ENCODE results near the gene DRG2. TPM values are rescaled to one million over a fixed set of nuclear protein-coding genes. Genes with fewer than 3 reads are reported as not detected.

Gene DRG2
- total and polyA plus RNA-seq, 7 experiments from 2014 or later: 37.7 to 54.7 (median 46.0) TPM

DNA sequence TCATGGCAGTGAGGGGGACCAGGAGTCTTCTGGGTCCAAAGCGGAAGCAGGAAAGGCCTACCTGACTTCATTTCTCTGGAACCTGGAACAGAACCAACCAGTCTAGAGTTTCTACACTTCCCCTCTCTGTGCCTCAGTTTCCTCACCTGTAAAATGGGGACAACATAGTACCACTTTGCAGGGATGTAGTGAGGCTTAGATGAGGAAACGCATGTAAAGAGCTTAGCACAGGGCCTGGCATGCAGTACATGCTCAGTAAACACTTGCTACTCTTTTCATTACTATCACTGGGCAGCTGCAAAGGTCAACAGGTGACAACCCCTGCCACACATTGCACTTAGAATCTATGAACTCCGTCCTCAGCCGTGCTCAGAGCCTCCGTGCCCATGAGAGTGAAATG lies 45.0 kb downstream of the DRG2 start:
- ATAC-seq (no peak), DNase-seq (no peak)
- H3K4me3 Mint-ChIP-seq: no peak overlapping the region
- CTCF ChIA-PET: no interaction called here
- Histone ChIP-seq H3K9me3 (ENCODE audit: control insufficient read depth in 2 of 3, low read length in 3 of 3) (no peaks in the 10 kb centered on the region), H3K4me1 (ENCODE audit: control insufficient read depth in 2 of 2, insufficient read depth in 2 of 2, low read length in 2 of 2) (no peaks in the 10 kb centered on the region), H3K4me3 (ENCODE audit: low read length) (no peak overlapping the region), H3K27me3 (ENCODE audit: control insufficient read depth in 2 of 2, insufficient read depth in 2 of 2, low read length in 2 of 2) (no peaks in the 10 kb centered on the region), H3K27ac (ENCODE audit: low read depth, low read length) (no peak overlapping the region), H3K36me3 (ENCODE audit: control insufficient read depth in 2 of 3, insufficient read depth in 3 of 3, low read length in 3 of 3) (no peaks in the 10 kb centered on the region)
- H3K4me1 Mint-ChIP-seq: no peaks in the 10 kb centered on the region
- intact Hi-C loops (cut with micrococcal nuclease): no loop called here
- POLR2A ChIA-PET: no interaction called here
- H3K27ac Mint-ChIP-seq: no peak overlapping the region
- no peaks in the 10 kb centered on the region for H3K27me3 Mint-ChIP-seq
- H3K36me3 Mint-ChIP-seq: no peaks in the 10 kb centered on the region
- H3K9me3 Mint-ChIP-seq: no peaks in the 10 kb centered on the region

DNA sequence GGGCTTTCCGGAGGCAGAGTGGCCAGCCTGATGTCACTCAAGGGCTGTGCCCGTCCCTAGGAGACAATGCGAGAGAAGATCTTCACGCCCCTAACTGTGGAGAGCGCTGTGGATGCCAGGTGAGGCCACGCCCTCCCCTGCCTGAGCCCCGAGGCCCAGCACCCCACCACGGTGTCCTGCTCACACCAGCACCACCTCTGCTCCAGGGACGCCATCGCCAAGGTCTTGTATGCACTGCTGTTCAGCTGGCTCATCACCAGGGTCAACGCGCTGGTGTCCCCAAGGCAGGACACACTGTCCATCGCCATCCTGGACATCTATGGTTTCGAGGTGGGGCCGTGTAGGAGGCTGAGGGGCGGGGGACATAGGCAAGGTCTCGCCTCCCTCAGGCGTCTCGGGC lies 48.6 kb downstream of the DRG2 start:
- no peak overlapping the region for H3K27ac ChIP-seq (ENCODE audit: low read depth, low read length)
- intact Hi-C loops (cut with micrococcal nuclease): no loop called here
- H3K4me1 ChIP-seq (ENCODE audit: control insufficient read depth in 2 of 2, insufficient read depth in 2 of 2, low read length in 2 of 2): peaks cover 0 to 4% of the 10 kb centered on the region in 2 donors
- H3K27me3 Mint-ChIP-seq: no peaks in the 10 kb centered on the region
- ChIA-PET CTCF (interaction anchor here (0.7 kb wide), 1 partner anchor 766 kb away, joined by 3 read pairs; no protein-coding TSS in a partner anchor), POLR2A (no interaction called here)
- DNase-seq: no peak
- no peak overlapping the region for H3K4me3 Mint-ChIP-seq
- peaks cover 0 to 5% (median 4%) of the 10 kb centered on the region in 7 donors for H3K4me1 Mint-ChIP-seq
- no peaks in the 10 kb centered on the region for H3K36me3 ChIP-seq (ENCODE audit: control insufficient read depth in 2 of 3, insufficient read depth in 3 of 3, low read length in 3 of 3)
- no peaks in the 10 kb centered on the region for H3K27me3 ChIP-seq (ENCODE audit: control insufficient read depth in 2 of 2, insufficient read depth in 2 of 2, low read length in 2 of 2)
- no peaks in the 10 kb centered on the region for H3K36me3 Mint-ChIP-seq
- H3K27ac Mint-ChIP-seq: no peak overlapping the region
- H3K9me3 ChIP-seq (ENCODE audit: control insufficient read depth in 2 of 3, low read length in 3 of 3): no peaks in the 10 kb centered on the region
- ATAC-seq: no peak
- no peak overlapping the region for H3K4me3 ChIP-seq (ENCODE audit: low read length)
- no peaks in the 10 kb centered on the region for H3K9me3 Mint-ChIP-seq

DNA sequence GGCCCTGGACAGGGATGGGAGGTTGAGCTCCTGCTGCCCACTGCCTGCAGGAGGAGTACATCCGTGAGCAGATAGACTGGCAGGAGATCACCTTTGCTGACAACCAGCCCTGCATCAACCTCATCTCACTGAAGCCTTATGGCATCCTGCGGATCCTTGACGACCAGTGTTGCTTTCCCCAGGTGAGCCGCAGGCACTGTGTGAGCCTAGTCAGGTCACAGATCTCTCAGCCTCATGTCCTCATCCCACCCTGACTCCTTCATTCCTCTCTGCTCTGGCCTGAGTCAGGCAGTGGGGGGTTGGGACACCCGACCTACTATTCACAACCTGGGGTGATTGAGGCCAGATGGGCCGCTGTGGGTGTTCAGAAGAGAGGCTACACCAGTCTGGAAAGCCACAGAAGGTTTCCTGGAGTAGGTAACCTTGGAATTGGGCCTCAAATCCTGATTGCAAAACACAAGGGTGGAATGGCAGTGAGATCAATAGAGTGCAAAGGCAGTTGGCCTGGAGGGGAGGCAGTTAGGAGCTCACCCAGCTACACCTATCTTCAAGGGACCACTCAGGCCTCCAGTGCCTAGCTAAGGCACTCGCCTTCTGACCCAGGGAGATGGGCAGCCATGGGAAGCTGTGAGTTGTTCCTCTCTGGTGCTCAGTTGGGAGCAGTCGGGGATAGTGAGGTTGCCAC lies 50.5 kb downstream of the DRG2 start:
- Histone ChIP-seq H3K4me1 (ENCODE audit: control insufficient read depth in 2 of 2, insufficient read depth in 2 of 2, low read length in 2 of 2) (peaks cover 0 to 4% of the 10 kb centered on the region in 2 donors), H3K27me3 (ENCODE audit: control insufficient read depth in 2 of 2, insufficient read depth in 2 of 2, low read length in 2 of 2) (no peaks in the 10 kb centered on the region), H3K36me3 (ENCODE audit: control insufficient read depth in 2 of 3, insufficient read depth in 3 of 3, low read length in 3 of 3) (no peaks in the 10 kb centered on the region), H3K27ac (ENCODE audit: low read depth, low read length) (no peak overlapping the region), H3K9me3 (ENCODE audit: control insufficient read depth in 2 of 3, low read length in 3 of 3) (no peaks in the 10 kb centered on the region), H3K4me3 (ENCODE audit: low read length) (no peak overlapping the region)
- POLR2A ChIA-PET: no interaction called here
- Mint-ChIP-seq H3K27ac (no peak overlapping the region), H3K36me3 (no peaks in the 10 kb centered on the region), H3K9me3 (no peaks in the 10 kb centered on the region), H3K4me1 (peaks cover 0 to 5% (median 4%) of the 10 kb centered on the region in 7 donors), H3K4me3 (no peak overlapping the region), H3K27me3 (no peaks in the 10 kb centered on the region)
- CTCF ChIA-PET: no interaction called here
- ATAC-seq: no peak
- intact Hi-C loops (cut with micrococcal nuclease): no loop called here
- DNase-seq: no peak

GRCh38 chr17:18139092-18139491 lies 51.3 kb downstream of the DRG2 start:
- ChIA-PET POLR2A (no interaction called here), CTCF (no interaction called here)
- peaks cover 0 to 5% (median 4%) of the 10 kb centered on the region in 7 donors for H3K4me1 Mint-ChIP-seq
- H3K36me3 Mint-ChIP-seq: no peaks in the 10 kb centered on the region
- ATAC-seq: no peak
- Histone ChIP-seq H3K27me3 (ENCODE audit: control insufficient read depth in 2 of 2, insufficient read depth in 2 of 2, low read length in 2 of 2) (no peaks in the 10 kb centered on the region), H3K4me1 (ENCODE audit: control insufficient read depth in 2 of 2, insufficient read depth in 2 of 2, low read length in 2 of 2) (peaks cover 0 to 4% of the 10 kb centered on the region in 2 donors), H3K9me3 (ENCODE audit: control insufficient read depth in 2 of 3, low read length in 3 of 3) (no peaks in the 10 kb centered on the region), H3K36me3 (ENCODE audit: control insufficient read depth in 2 of 3, insufficient read depth in 3 of 3, low read length in 3 of 3) (no peaks in the 10 kb centered on the region), H3K27ac (ENCODE audit: low read depth, low read length) (no peak overlapping the region), H3K4me3 (ENCODE audit: low read length) (no peak overlapping the region)
- intact Hi-C loops (cut with micrococcal nuclease): no loop called here
- no peak overlapping the region for H3K27ac Mint-ChIP-seq
- no peak overlapping the region for H3K4me3 Mint-ChIP-seq
- H3K9me3 Mint-ChIP-seq: no peaks in the 10 kb centered on the region
- no peaks in the 10 kb centered on the region for H3K27me3 Mint-ChIP-seq
- DNase-seq: no peak

DNA sequence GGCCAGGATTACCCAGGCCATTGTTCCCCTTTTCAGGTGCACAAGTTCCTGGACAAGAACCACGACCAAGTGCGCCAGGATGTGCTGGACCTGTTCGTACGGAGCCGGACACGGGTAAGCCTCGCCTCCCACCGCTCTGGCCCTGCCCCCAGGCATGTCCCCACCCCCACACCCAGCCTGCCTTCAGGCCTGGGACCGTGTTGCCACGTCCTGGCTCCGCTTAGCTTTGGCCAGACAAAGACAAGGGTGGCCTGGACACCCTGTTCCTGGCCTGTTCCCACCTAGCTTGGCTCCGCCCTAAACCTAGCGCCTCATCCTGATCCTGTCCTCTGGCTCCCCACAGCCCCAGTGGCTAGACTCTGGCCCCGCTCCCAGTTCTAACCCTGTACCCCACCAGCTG lies 51.8 kb downstream of the DRG2 start:
- Mint-ChIP-seq H3K27ac (no peak overlapping the region), H3K9me3 (no peaks in the 10 kb centered on the region), H3K27me3 (no peaks in the 10 kb centered on the region), H3K4me1 (peaks cover 0 to 5% (median 4%) of the 10 kb centered on the region in 7 donors), H3K36me3 (no peaks in the 10 kb centered on the region), H3K4me3 (no peak overlapping the region)
- Histone ChIP-seq H3K9me3 (ENCODE audit: control insufficient read depth in 2 of 3, low read length in 3 of 3) (no peaks in the 10 kb centered on the region), H3K36me3 (ENCODE audit: control insufficient read depth in 2 of 3, insufficient read depth in 3 of 3, low read length in 3 of 3) (no peaks in the 10 kb centered on the region), H3K4me1 (ENCODE audit: control insufficient read depth in 2 of 2, insufficient read depth in 2 of 2, low read length in 2 of 2) (peaks cover 0 to 4% of the 10 kb centered on the region in 2 donors), H3K27ac (ENCODE audit: low read depth, low read length) (no peak overlapping the region), H3K27me3 (ENCODE audit: control insufficient read depth in 2 of 2, insufficient read depth in 2 of 2, low read length in 2 of 2) (no peaks in the 10 kb centered on the region), H3K4me3 (ENCODE audit: low read length) (no peak overlapping the region)
- DNase-seq (no peak), ATAC-seq (no peak)
- CTCF ChIA-PET: no interaction called here
- POLR2A ChIA-PET: no interaction called here
- intact Hi-C loops (cut with micrococcal nuclease): no loop called here

DNA sequence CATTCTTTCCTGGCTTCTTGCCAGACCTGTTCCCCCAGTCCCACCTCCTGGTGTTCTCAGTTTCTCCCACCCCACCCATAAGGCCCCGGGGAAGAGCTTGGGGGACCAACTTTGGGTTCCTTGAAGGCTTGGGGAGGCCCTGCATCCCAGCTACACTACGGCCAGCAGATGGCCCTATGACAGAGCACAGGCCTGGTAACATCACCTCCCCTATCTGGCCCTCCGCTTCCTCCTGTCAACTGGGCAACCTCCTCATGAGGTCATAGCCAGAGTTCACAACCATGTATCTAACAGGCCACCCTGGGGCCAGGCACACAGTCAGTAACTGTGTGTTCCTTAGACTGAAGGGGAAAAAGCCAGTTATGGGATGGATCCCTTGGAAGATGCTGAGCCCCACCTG lies 52.2 kb downstream of the DRG2 start:
- Histone ChIP-seq H3K4me3 (ENCODE audit: low read length) (no peak overlapping the region), H3K36me3 (ENCODE audit: control insufficient read depth in 2 of 3, insufficient read depth in 3 of 3, low read length in 3 of 3) (no peaks in the 10 kb centered on the region), H3K4me1 (ENCODE audit: control insufficient read depth in 2 of 2, insufficient read depth in 2 of 2, low read length in 2 of 2) (peaks cover 0 to 4% of the 10 kb centered on the region in 2 donors), H3K27ac (ENCODE audit: low read depth, low read length) (no peak overlapping the region), H3K9me3 (ENCODE audit: control insufficient read depth in 2 of 3, low read length in 3 of 3) (no peaks in the 10 kb centered on the region), H3K27me3 (ENCODE audit: control insufficient read depth in 2 of 2, insufficient read depth in 2 of 2, low read length in 2 of 2) (no peaks in the 10 kb centered on the region)
- Mint-ChIP-seq H3K36me3 (no peaks in the 10 kb centered on the region), H3K27me3 (no peaks in the 10 kb centered on the region), H3K27ac (no peak overlapping the region), H3K9me3 (no peaks in the 10 kb centered on the region), H3K4me1 (peaks cover 0 to 5% (median 4%) of the 10 kb centered on the region in 7 donors), H3K4me3 (no peak overlapping the region)
- intact Hi-C loops (cut with micrococcal nuclease): no loop called here
- POLR2A ChIA-PET: no interaction called here
- CTCF ChIA-PET: no interaction called here
- DNase-seq (no peak), ATAC-seq (no peak)

DNA sequence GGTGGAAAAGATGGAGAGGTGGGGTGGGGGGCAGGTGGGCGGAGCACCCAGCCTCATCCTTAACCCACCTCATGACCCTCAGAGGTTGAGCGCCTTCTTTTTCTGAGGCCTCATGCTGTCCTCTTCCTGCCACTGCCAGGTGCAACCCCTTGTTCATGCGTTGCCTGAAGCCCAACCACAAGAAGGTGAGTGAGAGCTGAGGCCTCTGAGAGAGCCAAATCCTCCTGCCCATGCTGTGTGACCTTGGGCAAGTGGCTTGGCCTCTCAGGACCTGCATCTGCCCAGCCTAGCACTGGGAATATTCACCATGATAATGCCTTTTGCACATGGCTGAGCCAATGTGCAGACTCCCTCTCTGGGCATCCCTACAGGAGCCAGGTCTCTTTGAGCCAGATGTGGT lies 52.9 kb downstream of the DRG2 start:
- Histone ChIP-seq H3K36me3 (ENCODE audit: control insufficient read depth in 2 of 3, insufficient read depth in 3 of 3, low read length in 3 of 3) (no peaks in the 10 kb centered on the region), H3K27ac (ENCODE audit: low read depth, low read length) (no peak overlapping the region), H3K4me3 (ENCODE audit: low read length) (no peak overlapping the region), H3K4me1 (ENCODE audit: control insufficient read depth in 2 of 2, insufficient read depth in 2 of 2, low read length in 2 of 2) (peaks cover 0 to 4% of the 10 kb centered on the region in 2 donors), H3K27me3 (ENCODE audit: control insufficient read depth in 2 of 2, insufficient read depth in 2 of 2, low read length in 2 of 2) (no peaks in the 10 kb centered on the region), H3K9me3 (ENCODE audit: control insufficient read depth in 2 of 3, low read length in 3 of 3) (no peaks in the 10 kb centered on the region)
- ChIA-PET POLR2A (no interaction called here), CTCF (no interaction called here)
- H3K9me3 Mint-ChIP-seq: no peaks in the 10 kb centered on the region
- H3K27me3 Mint-ChIP-seq: no peaks in the 10 kb centered on the region
- no peak overlapping the region for H3K4me3 Mint-ChIP-seq
- intact Hi-C loops (cut with micrococcal nuclease): loop anchor here (1.0 kb wide), 3 partner anchors 43 to 85 kb away; partner anchors contain the start of genes ALKBH5 (in 1 of the 2) and LLGL1 (in 1 of the 2)
- H3K4me1 Mint-ChIP-seq: peaks cover 0 to 5% (median 4%) of the 10 kb centered on the region in 7 donors
- ATAC-seq: no peak
- H3K36me3 Mint-ChIP-seq: no peaks in the 10 kb centered on the region
- no peak for DNase-seq
- no peak overlapping the region for H3K27ac Mint-ChIP-seq
